GM12892 (cell line): Measurements from ENCODE around the gene GGACT.

Experiments
- DNase-seq: peaks from one replicate; pipeline ENCODE4 v3.0.0; 2011; ENCODE audit not compliant: insufficient read length
- FAIRE-seq: peaks from 2 replicates; lab custom pipeline; 2011; peaks lifted over from hg19 to GRCh38; lab: Jason Lieb, UNC
- POLR2A ChIP-seq: IDR thresholded peaks from 2 replicates; pipeline ENCODE4 v1.6.1; 2011; ENCODE audit warnings: low read depth, low read length, control low read depth
- POLR2AphosphoS5 ChIP-seq: IDR thresholded peaks from 2 replicates; pipeline ENCODE4 v1.6.1; 2011; ENCODE audit warnings: low read depth, low read length, control low read depth
- TAF1 ChIP-seq: IDR thresholded peaks from 2 replicates; pipeline ENCODE4 v1.6.1; 2011; ENCODE audit warnings: low read depth, mild to moderate bottlenecking, control low read depth, low read length, borderline replicate concordance

Gene GGACT

GRCh38 chr13:100523411-100523810, 65.2 kb downstream of the GGACT start:
- TF ChIP-seq POLR2AphosphoS5, result no peak
- DNase-seq, result no peak
- no peak for FAIRE-seq

- no peak for TF ChIP-seq POLR2AphosphoS5
- TF ChIP-seq TAF1, result no peak
- no peak for TF ChIP-seq POLR2A
- FAIRE-seq, result no peak
- DNase-seq, result no peak
Observed at GRCh38 chr13:100522618-100523309, 65.8 kb downstream of the GGACT start.

- TF ChIP-seq POLR2AphosphoS5 (no peak), POLR2A (no peak), TAF1 (no peak)
- no peak for DNase-seq
- no peak for FAIRE-seq
Observed at GRCh38 chr13:100521851-100522617, 66.6 kb downstream of the GGACT start.

- DNase-seq (no peak), FAIRE-seq (no peak)
- no peak for TF ChIP-seq POLR2AphosphoS5
- no peak for TF ChIP-seq TAF1
- no peak for TF ChIP-seq POLR2A
Observed at GRCh38 chr13:100520936-100521850, 67.4 kb downstream of the GGACT start.

GRCh38 chr13:100519626-100520025, 69.0 kb downstream of the GGACT start:
- no peak for DNase-seq
- no peak for TF ChIP-seq POLR2AphosphoS5
- no peak for TF ChIP-seq TAF1
- TF ChIP-seq POLR2A, result no peak
- no peak for FAIRE-seq

- FAIRE-seq (no peak), DNase-seq (no peak)
- TF ChIP-seq TAF1 (no peak), POLR2A (no peak), POLR2AphosphoS5 (no peak)
Observed at GRCh38 chr13:100518394-100519062, 70.1 kb downstream of the GGACT start.

- DNase-seq (no peak), FAIRE-seq (no peak)
- TF ChIP-seq TAF1 (no peak), POLR2AphosphoS5 (no peak), POLR2A (no peak)
Observed at GRCh38 chr13:100517728-100518127, 70.9 kb downstream of the GGACT start.

GRCh38 chr13:100517135-100517534, 71.5 kb downstream of the GGACT start:
- no peak for TF ChIP-seq POLR2AphosphoS5
- no peak for TF ChIP-seq POLR2A
- no peak for TF ChIP-seq TAF1
- FAIRE-seq (no peak), DNase-seq (no peak)

GRCh38 chr13:100515410-100515800, 73.2 kb downstream of the GGACT start:
- DNase-seq, result no peak
- no peak for TF ChIP-seq TAF1
- no peak for TF ChIP-seq POLR2A
- TF ChIP-seq POLR2AphosphoS5, result no peak
- FAIRE-seq, result no peak

- DNase-seq (peak; percentile 76), FAIRE-seq (peak; percentile 88)
- TF ChIP-seq TAF1, result no peak
- no peak for TF ChIP-seq POLR2AphosphoS5
- no peak for TF ChIP-seq POLR2A
Observed at GRCh38 chr13:100514788-100515409, 73.7 kb downstream of the GGACT start.
